SU-DHL-6 (cell line): Measurements from ENCODE around the gene ITIH4.

ENCODE experiments used
- H2AFZ ChIP-seq: fragments of 200-600 bp; sonication (generic); 2 replicates; pipeline ENCODE4 v1.6.1; 2014; ENCODE audit warnings: low read depth, mild to moderate bottlenecking, moderate library complexity, mixed read lengths, antibody characterized with exemption, low read length; ENCODE audit not compliant: severe bottlenecking
- H3F3A ChIP-seq: fragments of 200-600 bp; shearing (Covaris generic); 2 replicates; pipeline ENCODE4 v1.6.0; 2016; ENCODE audit warnings: antibody characterized with exemption, mild to moderate bottlenecking; ENCODE audit not compliant: insufficient read depth
- H3K27ac ChIP-seq: fragments of 200-600 bp; sonication (generic); 2 replicates; pipeline ENCODE4 v1.5.1; 2016; ENCODE audit warnings: low read depth, mild to moderate bottlenecking, low read length, moderate library complexity, mixed read lengths
- H3K27me3 ChIP-seq: fragments of 200-600 bp; sonication (generic), shearing (Covaris generic); 2 replicates; pipeline ENCODE4 v1.6.0; 2014; ENCODE audit warnings: mild to moderate bottlenecking, low read length
- H3K36me3 ChIP-seq: fragments of 200-600 bp; sonication (generic); 2 replicates; pipeline ENCODE4 v1.6.1; 2014; ENCODE audit warnings: mild to moderate bottlenecking, low read length, mixed read lengths
- H3K4me2 ChIP-seq: fragments of 300-600, 200-600 bp; shearing (Covaris generic), sonication (generic); 2 replicates; pipeline ENCODE4 v1.6.0; 2014; ENCODE audit warnings: low read length, low read depth, mild to moderate bottlenecking; ENCODE audit not compliant: poor library complexity, severe bottlenecking
- H3K4me3 ChIP-seq: fragments of 200-600 bp; sonication (generic); 2 replicates; pipeline ENCODE4 v1.5.1; 2014; ENCODE audit warnings: antibody characterized with exemption, low read length, mild to moderate bottlenecking, mixed read lengths; ENCODE audit not compliant: insufficient read depth, poor library complexity, severe bottlenecking
- H3K79me2 ChIP-seq: fragments of 200-600 bp; sonication (generic); 2 replicates; pipeline ENCODE4 v1.6.1; 2014; ENCODE audit warnings: mild to moderate bottlenecking, low read length, moderate library complexity; ENCODE audit not compliant: insufficient read depth
- H3K9ac ChIP-seq: fragments of 200-600 bp; sonication (generic); 2 replicates; pipeline ENCODE4 v1.7.0; 2014; ENCODE audit warnings: mild to moderate bottlenecking, low read length
- H3K9me2 ChIP-seq: fragments of 200-600 bp; sonication (generic); replicated peaks from 2 replicates; pipeline ENCODE4 v1.6.1; 2014; ENCODE audit warnings: low read length; ENCODE audit not compliant: insufficient read depth
- H3K9me3 ChIP-seq: fragments of 200-600 bp; sonication (generic); 2 replicates; pipeline ENCODE4 v1.6.1; 2014; ENCODE audit warnings: low read length, mixed read lengths; ENCODE audit not compliant: insufficient read depth
- H4K20me1 ChIP-seq: fragments of 200-600 bp; sonication (generic); 2 replicates; pipeline ENCODE4 v1.6.1; 2014; ENCODE audit warnings: low read depth, mild to moderate bottlenecking, antibody characterized with exemption, low read length, moderate library complexity, mixed read lengths
- EZH2phosphoT487 ChIP-seq: fragments of 200-600 bp; sonication (generic), shearing (Covaris generic); conservative IDR thresholded peaks from 2 replicates; pipeline ENCODE4 v1.6.1; 2018; ENCODE audit warnings: mild to moderate bottlenecking, antibody characterized with exemption, low read length, moderate library complexity, mixed read lengths
- TF ChIP-seq, protein P1 (sequence below): fragments of 200-600 bp; sonication (generic); IDR thresholded peaks from one replicate; pipeline ENCODE4 v1.5.1; 2017; ENCODE audit warnings: antibody characterized with exemption, mild to moderate bottlenecking, low read length, moderate library complexity; ENCODE audit not compliant: insufficient read depth, poor library complexity, severe bottlenecking

The ITIH4 gene

DNA sequence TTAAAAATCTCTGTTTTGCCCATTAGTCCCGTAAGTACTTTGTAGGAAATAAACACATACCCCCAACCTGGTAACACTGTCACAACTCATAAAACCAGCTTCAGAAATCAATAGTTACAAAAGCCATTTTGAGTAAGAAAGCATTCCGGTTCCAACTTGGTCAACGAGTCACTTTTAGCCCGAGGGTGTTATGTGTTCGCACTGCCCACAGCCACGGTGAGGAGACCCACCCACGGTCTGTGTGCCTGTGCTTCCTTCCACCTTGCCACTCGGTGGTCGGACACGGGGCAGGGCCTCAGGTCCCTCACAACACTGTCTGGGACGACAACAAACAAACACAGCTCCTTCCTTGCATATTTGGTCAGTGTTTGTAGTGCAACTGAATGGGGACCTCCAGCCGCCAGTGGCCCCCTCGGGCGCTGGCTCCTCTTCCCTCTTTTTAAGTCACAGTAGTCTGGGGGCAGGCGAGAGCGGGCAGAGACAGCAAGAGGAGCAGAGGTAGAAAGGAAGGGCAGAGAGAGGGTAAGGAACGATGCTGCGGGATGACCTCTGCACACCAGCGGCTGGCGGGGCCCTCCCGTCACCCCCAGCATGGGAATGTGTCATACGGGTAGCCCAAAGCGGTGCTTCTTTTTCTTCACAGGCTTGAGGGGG is 9.5 kb upstream of the ITIH4 start:
- H3K9ac ChIP-seq: no peak overlapping the region
- H3K36me3 ChIP-seq: no peaks in the 10 kb centered on the region
- no peaks in the 10 kb centered on the region for H4K20me1 ChIP-seq
- no peak overlapping the region for H3K27ac ChIP-seq
- no peaks in the 10 kb centered on the region for H3F3A ChIP-seq
- no peak for TF ChIP-seq EZH2phosphoT487
- TF ChIP-seq, protein P1, sequence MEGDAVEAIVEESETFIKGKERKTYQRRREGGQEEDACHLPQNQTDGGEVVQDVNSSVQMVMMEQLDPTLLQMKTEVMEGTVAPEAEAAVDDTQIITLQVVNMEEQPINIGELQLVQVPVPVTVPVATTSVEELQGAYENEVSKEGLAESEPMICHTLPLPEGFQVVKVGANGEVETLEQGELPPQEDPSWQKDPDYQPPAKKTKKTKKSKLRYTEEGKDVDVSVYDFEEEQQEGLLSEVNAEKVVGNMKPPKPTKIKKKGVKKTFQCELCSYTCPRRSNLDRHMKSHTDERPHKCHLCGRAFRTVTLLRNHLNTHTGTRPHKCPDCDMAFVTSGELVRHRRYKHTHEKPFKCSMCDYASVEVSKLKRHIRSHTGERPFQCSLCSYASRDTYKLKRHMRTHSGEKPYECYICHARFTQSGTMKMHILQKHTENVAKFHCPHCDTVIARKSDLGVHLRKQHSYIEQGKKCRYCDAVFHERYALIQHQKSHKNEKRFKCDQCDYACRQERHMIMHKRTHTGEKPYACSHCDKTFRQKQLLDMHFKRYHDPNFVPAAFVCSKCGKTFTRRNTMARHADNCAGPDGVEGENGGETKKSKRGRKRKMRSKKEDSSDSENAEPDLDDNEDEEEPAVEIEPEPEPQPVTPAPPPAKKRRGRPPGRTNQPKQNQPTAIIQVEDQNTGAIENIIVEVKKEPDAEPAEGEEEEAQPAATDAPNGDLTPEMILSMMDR: no peak
- H2AFZ ChIP-seq: no peak overlapping the region
- H3K4me2 ChIP-seq: no peak overlapping the region
- H3K9me2 ChIP-seq: no peaks in the 10 kb centered on the region
- no peaks in the 10 kb centered on the region for H3K27me3 ChIP-seq
- no peak overlapping the region for H3K4me3 ChIP-seq
- no peaks in the 10 kb centered on the region for H3K79me2 ChIP-seq
- H3K9me3 ChIP-seq: no peaks in the 10 kb centered on the region

DNA sequence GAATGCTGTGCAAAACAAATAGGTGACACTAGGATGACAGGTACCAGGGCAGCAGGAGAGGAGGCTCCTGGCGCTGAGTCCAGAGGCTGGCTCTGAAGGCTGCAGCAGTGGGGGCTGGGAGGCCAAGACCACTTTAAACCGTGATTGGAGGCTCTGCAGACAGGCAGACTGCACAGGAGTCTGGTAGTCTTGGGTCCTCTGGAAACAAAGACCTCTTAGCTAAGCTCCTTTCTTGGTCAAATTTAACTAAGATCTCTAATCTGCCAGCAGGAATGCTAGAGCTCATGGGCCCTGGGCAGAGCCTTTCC is 8.8 kb upstream of the ITIH4 start:
- Histone ChIP-seq H3K4me2 (no peak overlapping the region), H3F3A (no peaks in the 10 kb centered on the region), H3K4me3 (no peak overlapping the region), H3K9me3 (no peaks in the 10 kb centered on the region), H3K79me2 (no peaks in the 10 kb centered on the region), H3K27me3 (no peaks in the 10 kb centered on the region), H3K36me3 (no peaks in the 10 kb centered on the region), H4K20me1 (no peaks in the 10 kb centered on the region), H3K9ac (no peak overlapping the region), H2AFZ (no peak overlapping the region), H3K9me2 (no peaks in the 10 kb centered on the region), H3K27ac (no peak overlapping the region)
- TF ChIP-seq, protein P1: no peak
- TF ChIP-seq EZH2phosphoT487: no peak

DNA sequence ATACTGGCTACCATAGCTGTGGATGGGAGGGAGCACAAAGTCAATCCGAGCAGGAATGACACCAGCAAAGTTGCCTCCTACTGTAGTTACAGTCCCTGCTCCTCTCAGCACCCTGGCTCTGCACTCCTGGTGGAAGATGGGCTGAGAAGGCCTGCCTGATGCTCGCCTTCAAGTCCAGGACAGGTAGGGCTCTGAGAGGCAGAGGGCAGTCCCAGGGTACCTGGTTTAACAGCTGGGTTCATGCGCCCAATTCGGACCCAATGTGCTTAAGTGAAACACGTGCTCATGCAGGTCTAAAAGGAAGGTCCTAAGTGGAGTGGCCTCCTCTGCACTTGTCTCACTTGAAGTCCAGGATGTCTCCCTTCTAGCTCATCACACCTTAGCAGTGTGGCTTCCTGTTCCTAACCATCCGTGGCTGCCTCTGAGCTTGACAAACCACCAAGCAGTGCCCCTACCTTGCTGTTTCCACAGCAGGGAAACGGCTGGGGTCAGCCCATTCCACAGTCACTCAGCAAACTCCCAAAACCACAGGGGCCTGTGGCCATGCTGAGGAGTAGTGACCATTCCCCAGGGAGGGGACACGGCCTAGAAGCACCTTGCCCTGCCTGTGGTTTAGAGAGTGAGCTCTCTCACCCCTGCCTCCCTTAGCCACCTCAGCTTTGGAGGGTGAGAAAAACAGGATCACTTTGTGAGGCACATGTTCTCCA is 8.2 kb upstream of the ITIH4 start:
- no peak overlapping the region for H3K4me3 ChIP-seq
- H3K9me2 ChIP-seq: no peaks in the 10 kb centered on the region
- no peaks in the 10 kb centered on the region for H4K20me1 ChIP-seq
- H3K79me2 ChIP-seq: no peaks in the 10 kb centered on the region
- H3F3A ChIP-seq: no peaks in the 10 kb centered on the region
- no peaks in the 10 kb centered on the region for H3K27me3 ChIP-seq
- no peaks in the 10 kb centered on the region for H3K36me3 ChIP-seq
- no peak for TF ChIP-seq EZH2phosphoT487
- TF ChIP-seq, protein P1: no peak
- no peak overlapping the region for H3K4me2 ChIP-seq
- H3K27ac ChIP-seq: no peak overlapping the region
- no peak overlapping the region for H3K9ac ChIP-seq
- H3K9me3 ChIP-seq: no peaks in the 10 kb centered on the region
- no peak overlapping the region for H2AFZ ChIP-seq
